ENCODE data around the gene USP1. TPM values are rescaled to one million over a fixed set of nuclear protein-coding genes. Genes with fewer than 3 reads are reported as not detected.

Gene USP1
- total RNA-seq (2022) (32.8 and 47.2 TPM in 2 replicates), Bru-seq, nascent RNA (percentile 84 among the genes with signal in this experiment), BruChase-seq, experiment 1, labeled RNA remaining after a 6-hour chase (percentile 94 among the genes with signal in this experiment), BruChase-seq, experiment 2, labeled RNA remaining after a 2-hour chase (percentile 96 among the genes with signal in this experiment)
- long read RNA-seq, transcript USP1-201 (9 exons, 3,996 nt) = major isoform, 115 of 145 reads
- long read RNA-seq, partial matches to known transcripts = 11 of 145 reads
- long read RNA-seq, other reads (novel, unspliced or antisense) = 17 of 145 reads

DNA sequence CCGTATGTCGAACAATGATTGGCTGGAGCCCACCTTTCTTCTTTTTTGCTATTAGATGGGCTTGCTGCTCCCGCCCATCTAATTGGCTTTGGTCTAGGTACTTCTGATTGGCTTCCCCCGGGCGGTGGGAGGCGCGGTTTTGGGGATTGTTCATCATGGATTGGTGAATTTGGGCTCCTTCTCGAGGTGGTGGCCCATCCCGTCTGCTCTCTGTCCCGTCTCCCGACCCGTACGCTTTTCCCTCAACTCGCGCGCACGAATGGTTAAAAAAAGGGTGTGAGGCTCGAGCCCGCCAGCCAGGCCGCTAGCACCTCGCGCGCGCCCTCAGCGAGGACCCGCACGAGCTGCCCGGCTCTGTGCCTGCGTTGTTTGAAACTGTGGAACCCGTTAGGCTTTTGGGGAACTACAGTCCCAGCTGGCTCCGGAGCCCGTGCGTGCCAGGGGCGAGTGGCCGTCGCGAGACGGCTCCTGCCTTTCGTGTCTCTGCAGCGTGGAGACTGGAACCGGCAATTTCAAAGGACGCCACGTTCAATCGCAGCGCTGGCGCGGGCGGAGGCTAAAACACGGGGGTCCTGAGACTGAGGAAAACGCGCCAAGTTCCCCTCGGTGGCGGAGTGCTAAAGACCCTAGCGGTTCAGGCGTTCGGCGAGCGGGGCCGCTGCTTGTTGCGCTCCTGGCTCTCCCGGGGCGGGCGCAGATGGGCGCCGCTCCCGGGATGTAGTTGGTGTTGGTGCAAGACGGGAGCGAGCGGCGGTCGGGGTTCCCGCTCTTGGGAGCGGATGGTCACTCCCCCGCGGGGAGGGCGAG is at the start of gene USP1:
USP1 (plus strand) TSS at position 584 of the 807 bp plus-strand sequence. CDS start 2,819 bp downstream, outside the sequence.
- Mint-ChIP-seq H3K27me3 (ENCODE audit: insufficient read depth, unreplicated experiment) (no peaks in the 10 kb centered on the region), H3K36me3 (ENCODE audit: insufficient read depth, unreplicated experiment) (peaks cover 9% of the 10 kb centered on the region), H3K9me3 (ENCODE audit: unreplicated experiment) (no peaks in the 10 kb centered on the region), H3K27ac (ENCODE audit: low read depth, unreplicated experiment) (peak within 1 kb of the TSS; percentile 100), H3K4me3 (ENCODE audit: unreplicated experiment) (peak within 1 kb of the TSS; percentile 69), H3K4me1 (ENCODE audit: insufficient read depth, unreplicated experiment) (peaks cover 24% of the 10 kb centered on the region)
- no TSS peak for BruUV-seq (replicated peaks)
- CTCF ChIA-PET = interaction anchor here (0.8 to 2.5 kb wide), 2 partner anchors 256 to 261 kb away, joined by 4 to 18 read pairs; no protein-coding TSS in a partner anchor
- TF ChIP-seq, protein P1, sequence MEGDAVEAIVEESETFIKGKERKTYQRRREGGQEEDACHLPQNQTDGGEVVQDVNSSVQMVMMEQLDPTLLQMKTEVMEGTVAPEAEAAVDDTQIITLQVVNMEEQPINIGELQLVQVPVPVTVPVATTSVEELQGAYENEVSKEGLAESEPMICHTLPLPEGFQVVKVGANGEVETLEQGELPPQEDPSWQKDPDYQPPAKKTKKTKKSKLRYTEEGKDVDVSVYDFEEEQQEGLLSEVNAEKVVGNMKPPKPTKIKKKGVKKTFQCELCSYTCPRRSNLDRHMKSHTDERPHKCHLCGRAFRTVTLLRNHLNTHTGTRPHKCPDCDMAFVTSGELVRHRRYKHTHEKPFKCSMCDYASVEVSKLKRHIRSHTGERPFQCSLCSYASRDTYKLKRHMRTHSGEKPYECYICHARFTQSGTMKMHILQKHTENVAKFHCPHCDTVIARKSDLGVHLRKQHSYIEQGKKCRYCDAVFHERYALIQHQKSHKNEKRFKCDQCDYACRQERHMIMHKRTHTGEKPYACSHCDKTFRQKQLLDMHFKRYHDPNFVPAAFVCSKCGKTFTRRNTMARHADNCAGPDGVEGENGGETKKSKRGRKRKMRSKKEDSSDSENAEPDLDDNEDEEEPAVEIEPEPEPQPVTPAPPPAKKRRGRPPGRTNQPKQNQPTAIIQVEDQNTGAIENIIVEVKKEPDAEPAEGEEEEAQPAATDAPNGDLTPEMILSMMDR (IDR thresholded peaks at IDR 0.05; ENCODE audit: unreplicated experiment) = no peak
- peak; percentile 100 for DNase-seq (ENCODE audit: unreplicated experiment)
- intact Hi-C loops (cut with micrococcal nuclease) = loop anchor here (5.0 kb wide), 1 partner anchor 251 kb away; the partner anchor contains the start of gene DOCK7
- POLR2A ChIA-PET = interaction anchor here (0.6 to 3.1 kb wide), 19 partner anchors 9 to 885 kb away, joined by 3 to 28 read pairs (median 4); partner anchors contain the start of gene ATG4C

- ChIA-PET POLR2A (interaction anchor here (1.6 kb wide), 1 partner anchor 11 kb away, joined by 5 read pairs; no protein-coding TSS in a partner anchor), CTCF (interaction anchor here (0.6 to 1.6 kb wide), 5 partner anchors 14 to 1388 kb away, joined by 3 to 7 read pairs (median 4); no protein-coding TSS in a partner anchor)
- BruUV-seq (replicated peaks) = no TSS peak
- Mint-ChIP-seq H3K27me3 (ENCODE audit: insufficient read depth, unreplicated experiment) (no peaks in the 10 kb centered on the region), H3K4me3 (ENCODE audit: unreplicated experiment) (no peak overlapping the region), H3K36me3 (ENCODE audit: insufficient read depth, unreplicated experiment) (no peaks in the 10 kb centered on the region), H3K9me3 (ENCODE audit: unreplicated experiment) (no peaks in the 10 kb centered on the region), H3K27ac (ENCODE audit: low read depth, unreplicated experiment) (no peak overlapping the region), H3K4me1 (ENCODE audit: insufficient read depth, unreplicated experiment) (peaks cover 6% of the 10 kb centered on the region)
- DNase-seq (ENCODE audit: unreplicated experiment) = peak; percentile 74
- TF ChIP-seq, protein P1 (IDR thresholded peaks at IDR 0.05; ENCODE audit: unreplicated experiment) = no peak
- intact Hi-C loops (cut with micrococcal nuclease) = no loop called here
Measured at GRCh38 chr1:62389531-62389930, 47.3 kb upstream of the USP1 start.

GRCh38 chr1:62390071-62390470 is 46.8 kb upstream of the USP1 start:
- Mint-ChIP-seq H3K9me3 (ENCODE audit: unreplicated experiment) (no peaks in the 10 kb centered on the region), H3K36me3 (ENCODE audit: insufficient read depth, unreplicated experiment) (no peaks in the 10 kb centered on the region), H3K4me1 (ENCODE audit: insufficient read depth, unreplicated experiment) (peaks cover under 1% of the 10 kb centered on the region), H3K27me3 (ENCODE audit: insufficient read depth, unreplicated experiment) (no peaks in the 10 kb centered on the region), H3K27ac (ENCODE audit: low read depth, unreplicated experiment) (no peak overlapping the region), H3K4me3 (ENCODE audit: unreplicated experiment) (no peak overlapping the region)
- BruUV-seq (replicated peaks) = no TSS peak
- intact Hi-C loops (cut with micrococcal nuclease) = no loop called here
- ChIA-PET POLR2A (no interaction called here), CTCF (interaction anchor here (1.1 to 2.4 kb wide), 2 partner anchors 13 to 1387 kb away, joined by 5 to 9 read pairs; no protein-coding TSS in a partner anchor)
- TF ChIP-seq, protein P1 (IDR thresholded peaks at IDR 0.05; ENCODE audit: unreplicated experiment) = no peak
- no peak for DNase-seq (ENCODE audit: unreplicated experiment)
